HepG2 (cell line): ENCODE results near the gene FXYD5. TPM values are rescaled to one million over a fixed set of nuclear protein-coding genes. Genes with fewer than 3 reads are reported as not detected.

ENCODE experiments used
- ZNF687 ChIP-seq: sonication (generic); formaldehyde crosslinking; IDR thresholded peaks from 2 replicates; pipeline ENCODE4 v1.5.1; 2020; ENCODE audit warnings: mild to moderate bottlenecking, missing genetic modification reagents, moderate library complexity
- polyA plus RNA-seq, 8 experiments: library from polyadenylated mRNA; depleted of rRNA in 3 of 8; stranded (reverse) in 7 of 8; unstranded in 1 of 8; fragments of >200 nt; fragmentation: Illumina TruSeq in 4 of 8; extraction: Trizol in 4 of 8; gene quantifications; 2 replicates each; pipeline versions ENCODE4 v1.2.1 to v1.2.3, GENCODE V29; 2011 to 2016; ENCODE audit warnings: low read depth in 4 of 8, missing spikeins in 1 of 8, mixed read lengths in 1 of 8; ENCODE audit not compliant: insufficient read depth in 1 of 8
- total RNA-seq, 5 experiments: library from RNA; depleted of rRNA; stranded (reverse); fragments of >200 nt; fragmentation: Illumina TruSeq; extraction: Trizol; gene quantifications; 2 replicates each; pipeline ENCODE4 v1.2.3, GENCODE V29; 2016; ENCODE audit warnings: low read depth in 1 of 5
- TF ChIP-seq, protein P1 (sequence below), 2 experiments: sonication (generic) in 1 of 2; formaldehyde crosslinking in 1 of 2; IDR thresholded peaks; 2 replicates each; pipeline versions ENCODE4 v1.6.1 to v1.9.0; 2014 to 2022; ENCODE audit warnings: antibody characterized with exemption in 1 of 2, borderline replicate concordance in 1 of 2, inconsistent platforms in 1 of 2, low read depth in 1 of 2, missing genetic modification reagents in 1 of 2

Gene FXYD5
- total and polyA plus RNA-seq, 2 of the 13 experiments (the other 11 are each of a cell fraction or from before 2014, with no cell fraction given): 0.65 TPM; not detected in 1

GRCh38 chr19:35117116-35117515 lies 37.4 kb upstream of the FXYD5 start (continued):
- peak; percentile 56 for TF ChIP-seq ZNF687 (CRISPR knock-in tag)
- TF ChIP-seq, protein P1, sequence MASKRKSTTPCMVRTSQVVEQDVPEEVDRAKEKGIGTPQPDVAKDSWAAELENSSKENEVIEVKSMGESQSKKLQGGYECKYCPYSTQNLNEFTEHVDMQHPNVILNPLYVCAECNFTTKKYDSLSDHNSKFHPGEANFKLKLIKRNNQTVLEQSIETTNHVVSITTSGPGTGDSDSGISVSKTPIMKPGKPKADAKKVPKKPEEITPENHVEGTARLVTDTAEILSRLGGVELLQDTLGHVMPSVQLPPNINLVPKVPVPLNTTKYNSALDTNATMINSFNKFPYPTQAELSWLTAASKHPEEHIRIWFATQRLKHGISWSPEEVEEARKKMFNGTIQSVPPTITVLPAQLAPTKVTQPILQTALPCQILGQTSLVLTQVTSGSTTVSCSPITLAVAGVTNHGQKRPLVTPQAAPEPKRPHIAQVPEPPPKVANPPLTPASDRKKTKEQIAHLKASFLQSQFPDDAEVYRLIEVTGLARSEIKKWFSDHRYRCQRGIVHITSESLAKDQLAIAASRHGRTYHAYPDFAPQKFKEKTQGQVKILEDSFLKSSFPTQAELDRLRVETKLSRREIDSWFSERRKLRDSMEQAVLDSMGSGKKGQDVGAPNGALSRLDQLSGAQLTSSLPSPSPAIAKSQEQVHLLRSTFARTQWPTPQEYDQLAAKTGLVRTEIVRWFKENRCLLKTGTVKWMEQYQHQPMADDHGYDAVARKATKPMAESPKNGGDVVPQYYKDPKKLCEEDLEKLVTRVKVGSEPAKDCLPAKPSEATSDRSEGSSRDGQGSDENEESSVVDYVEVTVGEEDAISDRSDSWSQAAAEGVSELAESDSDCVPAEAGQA (IDR thresholded peaks at IDR 0.05; ENCODE audit: low read depth): no peak
- TF ChIP-seq, protein P1 (CRISPR knock-in tag; IDR thresholded peaks at IDR 0.05; ENCODE audit: borderline replicate concordance): no peak
